ENCODE data around the gene CCDC116.

CCDC116 gene

DNA sequence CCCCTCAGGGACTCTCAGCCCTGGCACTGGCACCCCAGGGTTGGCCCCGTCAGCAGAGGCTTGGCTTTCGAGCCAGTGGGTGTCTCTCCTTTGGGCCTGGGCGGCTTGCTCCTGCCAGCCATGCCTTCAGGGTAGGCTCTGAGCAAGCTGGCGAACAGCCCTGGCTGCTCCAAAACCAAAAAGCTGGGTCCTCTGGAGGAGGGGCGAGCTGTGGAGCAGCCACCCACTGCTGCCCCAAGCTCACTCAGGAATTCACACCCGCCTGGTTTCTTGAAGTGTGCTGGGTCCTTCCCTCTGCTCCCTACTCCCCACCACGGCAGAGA is 9.0 kb upstream of the CCDC116 start:
- H3K9ac ChIP-seq (ENCODE audit: low read depth in 1 of 2, low read length in 2 of 2): no peak overlapping the region
- no peaks in the 10 kb centered on the region for H3K27me3 ChIP-seq (ENCODE audit: control insufficient read depth in 2 of 2, insufficient read depth in 2 of 2, low read length in 2 of 2)
- H3K9me3 ChIP-seq (ENCODE audit: control insufficient read depth in 2 of 2, low read length in 2 of 2): no peaks in the 10 kb centered on the region
- peaks cover 4 to 5% of the 10 kb centered on the region in 2 donors for H3K4me1 ChIP-seq (ENCODE audit: control insufficient read depth in 2 of 2, insufficient read depth in 2 of 2, low read length in 2 of 2)
- peaks cover 25 to 39% of the 10 kb centered on the region in 2 donors for H3K36me3 ChIP-seq (ENCODE audit: control insufficient read depth in 2 of 2, insufficient read depth in 2 of 2, low read length in 2 of 2)
- no peak overlapping the region for H3K27ac ChIP-seq (ENCODE audit: low read depth in 2 of 2, low read length in 2 of 2)
- no peak overlapping the region for H3K4me3 ChIP-seq (ENCODE audit: low read length in 2 of 2)

DNA sequence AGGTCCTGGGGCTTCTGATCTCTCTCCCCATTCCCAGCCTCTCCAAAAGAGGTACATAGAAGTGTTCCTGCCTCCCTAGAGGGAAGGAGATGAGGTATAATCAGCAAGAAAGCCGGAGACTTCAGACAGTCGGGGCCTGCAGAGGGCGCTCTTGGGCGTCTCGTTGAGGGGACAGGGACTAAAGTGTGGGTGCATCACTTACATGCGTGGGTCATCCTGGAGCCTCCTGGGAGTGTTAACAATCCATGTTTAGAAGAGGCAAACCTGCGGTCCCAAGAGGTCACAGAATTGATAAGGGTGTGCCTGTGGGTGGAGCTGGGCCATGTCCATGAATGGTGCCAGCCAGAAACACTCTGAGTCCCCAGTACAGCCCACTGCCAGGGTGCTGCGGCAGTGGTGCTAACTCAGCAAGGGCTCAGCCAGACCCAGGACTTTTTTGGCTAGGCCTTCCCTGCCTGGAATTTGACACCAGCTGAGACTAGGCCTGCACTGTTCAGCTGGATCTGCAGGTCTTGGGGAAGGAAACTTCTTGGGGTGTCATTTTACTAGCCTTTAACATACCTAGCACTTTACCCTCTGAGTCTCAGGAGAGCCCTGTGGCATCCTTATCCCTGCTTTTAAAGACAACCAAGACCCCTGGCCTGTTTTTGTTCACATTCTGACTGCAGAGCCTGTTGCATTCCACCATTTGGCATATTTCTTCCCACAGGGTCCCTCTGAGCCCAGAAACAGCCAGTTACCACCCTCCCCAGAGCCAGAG is 8.3 kb upstream of the CCDC116 start:
- H3K4me3 ChIP-seq (ENCODE audit: low read length in 2 of 2): no peak overlapping the region
- H3K27ac ChIP-seq (ENCODE audit: low read depth in 2 of 2, low read length in 2 of 2): no peak overlapping the region
- H3K4me1 ChIP-seq (ENCODE audit: control insufficient read depth in 2 of 2, insufficient read depth in 2 of 2, low read length in 2 of 2): peaks cover 8 to 9% of the 10 kb centered on the region in 2 donors
- H3K9ac ChIP-seq (ENCODE audit: low read depth in 1 of 2, low read length in 2 of 2): no peak overlapping the region
- H3K27me3 ChIP-seq (ENCODE audit: control insufficient read depth in 2 of 2, insufficient read depth in 2 of 2, low read length in 2 of 2): no peaks in the 10 kb centered on the region
- H3K9me3 ChIP-seq (ENCODE audit: control insufficient read depth in 2 of 2, low read length in 2 of 2): no peaks in the 10 kb centered on the region
- peaks cover 25 to 33% of the 10 kb centered on the region in 2 donors for H3K36me3 ChIP-seq (ENCODE audit: control insufficient read depth in 2 of 2, insufficient read depth in 2 of 2, low read length in 2 of 2)

DNA sequence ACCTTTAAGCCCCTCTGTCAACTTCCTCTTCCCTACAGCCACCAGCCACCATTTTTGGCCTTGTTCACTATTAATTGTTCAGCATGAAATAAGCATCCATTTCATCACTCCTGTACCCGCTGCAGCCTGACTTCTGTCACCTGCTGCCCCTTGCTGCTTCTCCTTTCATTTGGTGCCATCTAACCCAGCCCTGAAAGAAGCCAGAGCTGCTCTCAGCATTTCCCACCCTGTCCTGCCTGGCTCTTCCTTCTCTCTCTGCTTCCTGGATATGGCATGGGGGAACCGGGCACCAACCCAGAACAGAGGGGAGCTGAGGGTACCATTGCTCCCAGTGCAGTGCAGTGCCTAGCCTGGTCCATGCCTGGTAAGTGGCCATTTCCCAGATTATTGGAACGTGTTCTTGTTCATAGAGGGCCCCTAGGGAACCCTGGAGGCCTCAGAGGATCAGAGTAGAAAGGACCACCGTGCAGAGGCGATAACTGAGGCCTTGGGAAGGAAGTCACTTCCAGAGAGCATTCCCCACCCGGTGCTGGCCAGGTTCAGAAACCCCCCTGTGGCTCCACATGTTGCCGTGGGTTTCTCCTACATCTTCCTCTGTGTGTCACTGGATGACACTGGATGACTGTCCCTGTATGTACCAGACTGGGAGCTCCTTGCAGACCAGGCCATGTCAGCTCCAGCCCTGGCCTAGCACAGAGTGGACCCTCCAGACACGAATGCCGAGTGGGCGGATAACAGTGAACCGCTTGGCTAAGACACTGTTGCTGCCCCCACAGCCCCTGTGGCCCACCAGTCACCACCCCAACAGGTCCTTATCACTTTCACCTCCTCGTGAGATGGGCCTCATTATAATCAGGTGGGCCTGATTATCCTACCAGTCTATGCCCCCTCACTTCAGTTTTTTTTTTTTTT is 7.4 kb upstream of the CCDC116 start:
- H3K4me3 ChIP-seq (ENCODE audit: low read length in 2 of 2): no peak overlapping the region
- H3K4me1 ChIP-seq (ENCODE audit: control insufficient read depth in 2 of 2, insufficient read depth in 2 of 2, low read length in 2 of 2): peaks cover 8 to 9% of the 10 kb centered on the region in 2 donors
- no peaks in the 10 kb centered on the region for H3K9me3 ChIP-seq (ENCODE audit: control insufficient read depth in 2 of 2, low read length in 2 of 2)
- H3K9ac ChIP-seq (ENCODE audit: low read depth in 1 of 2, low read length in 2 of 2): no peak overlapping the region
- no peak overlapping the region for H3K27ac ChIP-seq (ENCODE audit: low read depth in 2 of 2, low read length in 2 of 2)
- no peaks in the 10 kb centered on the region for H3K27me3 ChIP-seq (ENCODE audit: control insufficient read depth in 2 of 2, insufficient read depth in 2 of 2, low read length in 2 of 2)
- H3K36me3 ChIP-seq (ENCODE audit: control insufficient read depth in 2 of 2, insufficient read depth in 2 of 2, low read length in 2 of 2): peaks cover 24 to 32% of the 10 kb centered on the region in 2 donors

DNA sequence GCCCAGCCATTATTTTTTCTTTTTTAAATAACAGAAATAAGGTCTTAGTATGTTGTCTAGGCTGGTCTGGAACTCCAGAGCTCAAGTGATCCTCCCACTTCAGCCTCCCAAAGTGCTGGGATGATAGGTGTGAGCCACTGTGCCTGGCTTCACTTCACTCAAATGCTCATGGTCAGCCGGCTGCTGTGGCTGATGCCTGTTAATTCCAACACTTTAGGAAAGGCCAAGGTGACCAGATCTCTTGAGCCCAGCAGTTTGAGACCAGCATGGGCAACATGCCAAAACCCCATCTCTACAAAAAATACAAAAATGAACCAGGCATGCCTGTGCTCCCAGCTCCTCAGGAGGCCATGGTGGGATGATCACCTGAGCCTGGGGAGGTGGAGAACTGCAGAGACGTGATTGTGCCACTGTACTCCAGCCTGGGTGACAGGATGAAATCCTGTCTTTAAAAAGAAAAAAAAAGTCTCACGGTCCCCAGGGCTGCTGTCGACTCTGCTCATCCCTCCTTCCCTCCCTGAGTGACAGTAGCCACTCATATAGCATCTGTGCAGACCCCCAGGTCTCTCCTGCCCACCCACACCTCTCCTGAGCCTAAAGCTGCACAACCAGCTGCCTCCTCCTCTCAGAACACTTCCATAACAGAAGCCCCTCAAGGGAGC is 6.4 kb upstream of the CCDC116 start:
- no peak overlapping the region for H3K27ac ChIP-seq (ENCODE audit: low read depth in 2 of 2, low read length in 2 of 2)
- H3K36me3 ChIP-seq (ENCODE audit: control insufficient read depth in 2 of 2, insufficient read depth in 2 of 2, low read length in 2 of 2): peaks cover 18 to 26% of the 10 kb centered on the region in 2 donors

DNA sequence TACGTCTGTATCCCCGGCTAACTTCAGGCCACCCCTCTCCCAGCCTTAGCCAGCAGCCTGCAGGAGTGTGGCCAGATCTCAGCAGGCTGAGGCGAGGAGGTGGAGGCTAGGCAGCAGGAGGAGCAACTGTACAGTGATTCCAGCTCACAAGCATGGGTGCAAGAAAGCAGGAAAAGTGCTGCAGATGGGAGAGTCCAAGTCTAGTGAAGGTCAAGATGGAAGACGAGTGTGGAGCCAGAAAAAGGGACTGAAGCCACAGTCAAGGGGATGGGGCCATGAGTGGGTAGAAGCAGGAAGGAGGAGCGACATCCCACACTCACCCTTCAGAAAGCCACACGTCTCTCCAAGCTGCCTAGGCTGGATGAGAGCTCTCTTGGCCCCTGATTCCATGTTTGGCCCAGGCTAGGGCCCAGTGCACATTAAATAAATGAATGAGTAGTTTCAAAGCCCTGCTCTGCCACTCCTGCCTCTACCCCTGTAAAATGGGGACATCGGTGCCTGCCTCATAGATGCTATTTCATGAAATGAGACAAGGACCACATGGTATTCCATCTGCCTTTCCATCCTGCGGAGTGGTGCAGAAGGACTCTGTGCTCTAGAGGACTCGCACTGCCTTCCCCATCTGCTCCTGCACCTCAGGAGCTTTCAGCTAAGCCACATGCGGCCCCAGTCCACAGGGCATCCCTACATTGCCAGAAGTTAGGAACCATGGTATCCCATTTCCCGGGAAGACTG is 5.7 kb upstream of the CCDC116 start:
- Histone ChIP-seq H3K36me3 (ENCODE audit: control insufficient read depth in 2 of 2, insufficient read depth in 2 of 2, low read length in 2 of 2) (peaks cover 18 to 26% of the 10 kb centered on the region in 2 donors), H3K27me3 (ENCODE audit: control insufficient read depth in 2 of 2, insufficient read depth in 2 of 2, low read length in 2 of 2) (no peaks in the 10 kb centered on the region), H3K27ac (ENCODE audit: low read depth in 2 of 2, low read length in 2 of 2) (no peak overlapping the region), H3K4me1 (ENCODE audit: control insufficient read depth in 2 of 2, insufficient read depth in 2 of 2, low read length in 2 of 2) (peaks cover 5 to 9% of the 10 kb centered on the region in 2 donors), H3K4me3 (ENCODE audit: low read length in 2 of 2) (no peak overlapping the region), H3K9me3 (ENCODE audit: control insufficient read depth in 2 of 2, low read length in 2 of 2) (no peaks in the 10 kb centered on the region), H3K9ac (ENCODE audit: low read depth in 1 of 2, low read length in 2 of 2) (no peak overlapping the region)

More for the DNA sequence above, 6.4 kb upstream of the CCDC116 start:
- no peaks in the 10 kb centered on the region for H3K9me3 ChIP-seq (ENCODE audit: control insufficient read depth in 2 of 2, low read length in 2 of 2)
- no peaks in the 10 kb centered on the region for H3K27me3 ChIP-seq (ENCODE audit: control insufficient read depth in 2 of 2, insufficient read depth in 2 of 2, low read length in 2 of 2)
- peaks cover 7 to 9% of the 10 kb centered on the region in 2 donors for H3K4me1 ChIP-seq (ENCODE audit: control insufficient read depth in 2 of 2, insufficient read depth in 2 of 2, low read length in 2 of 2)
- H3K9ac ChIP-seq (ENCODE audit: low read depth in 1 of 2, low read length in 2 of 2): no peak overlapping the region
- H3K4me3 ChIP-seq (ENCODE audit: low read length in 2 of 2): no peak overlapping the region

DNA sequence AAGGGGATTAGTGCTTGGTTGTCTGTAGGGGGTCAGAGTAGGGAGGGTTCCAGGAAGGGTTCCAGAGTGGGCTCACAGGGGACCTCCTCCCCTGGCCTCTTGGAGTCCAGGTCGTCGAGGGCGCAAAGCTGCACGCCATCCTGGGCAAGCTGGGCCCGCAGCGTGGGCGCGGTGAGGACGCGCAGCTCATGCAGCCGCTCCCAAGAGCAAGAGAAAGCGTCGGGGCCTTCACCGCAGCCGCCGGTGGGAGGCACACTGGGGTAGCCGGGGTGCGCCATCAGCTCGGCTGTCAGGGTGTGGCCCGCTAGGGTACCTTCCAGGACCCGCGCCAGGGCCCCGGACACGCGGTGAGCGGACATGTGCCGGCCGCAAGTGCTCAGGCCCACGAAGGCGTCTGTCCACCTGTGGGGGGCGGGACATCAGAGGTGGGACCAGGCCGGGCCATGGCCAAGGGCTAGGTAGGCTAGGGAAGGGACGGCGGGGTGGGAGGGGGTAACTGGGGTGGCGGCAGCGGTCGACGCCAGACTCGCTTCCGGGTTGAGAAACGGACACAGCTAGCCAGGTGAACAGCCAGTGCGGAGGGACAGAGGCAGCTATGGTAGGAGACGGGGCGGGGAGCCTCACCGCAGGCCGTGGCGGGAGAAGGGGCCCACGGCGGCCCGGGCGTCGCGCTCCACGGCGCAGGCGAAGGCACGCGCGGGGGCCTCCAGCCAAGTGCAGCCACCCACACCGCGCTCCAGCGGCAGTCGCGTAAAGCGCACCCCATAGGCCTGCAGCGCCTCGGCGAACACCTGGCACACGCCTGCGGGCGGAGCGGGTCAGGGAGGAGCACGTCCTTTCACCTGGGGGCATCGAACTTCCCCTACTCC is 3.9 kb upstream of the CCDC116 start:
- Histone ChIP-seq H3K4me1 (ENCODE audit: control insufficient read depth in 2 of 2, insufficient read depth in 2 of 2, low read length in 2 of 2) (peaks cover 5 to 9% of the 10 kb centered on the region in 2 donors), H3K36me3 (ENCODE audit: control insufficient read depth in 2 of 2, insufficient read depth in 2 of 2, low read length in 2 of 2) (peaks cover 5 to 20% of the 10 kb centered on the region in 2 donors), H3K9me3 (ENCODE audit: control insufficient read depth in 2 of 2, low read length in 2 of 2) (no peaks in the 10 kb centered on the region), H3K9ac (ENCODE audit: low read depth in 1 of 2, low read length in 2 of 2) (peak overlapping the region in 1 of 2 donors; percentile 90), H3K27ac (ENCODE audit: low read depth in 2 of 2, low read length in 2 of 2) (peak overlapping the region in 1 of 2 donors; percentile 86), H3K4me3 (ENCODE audit: low read length in 2 of 2) (peak overlapping the region; percentile 79 to 89), H3K27me3 (ENCODE audit: control insufficient read depth in 2 of 2, insufficient read depth in 2 of 2, low read length in 2 of 2) (no peaks in the 10 kb centered on the region)

DNA sequence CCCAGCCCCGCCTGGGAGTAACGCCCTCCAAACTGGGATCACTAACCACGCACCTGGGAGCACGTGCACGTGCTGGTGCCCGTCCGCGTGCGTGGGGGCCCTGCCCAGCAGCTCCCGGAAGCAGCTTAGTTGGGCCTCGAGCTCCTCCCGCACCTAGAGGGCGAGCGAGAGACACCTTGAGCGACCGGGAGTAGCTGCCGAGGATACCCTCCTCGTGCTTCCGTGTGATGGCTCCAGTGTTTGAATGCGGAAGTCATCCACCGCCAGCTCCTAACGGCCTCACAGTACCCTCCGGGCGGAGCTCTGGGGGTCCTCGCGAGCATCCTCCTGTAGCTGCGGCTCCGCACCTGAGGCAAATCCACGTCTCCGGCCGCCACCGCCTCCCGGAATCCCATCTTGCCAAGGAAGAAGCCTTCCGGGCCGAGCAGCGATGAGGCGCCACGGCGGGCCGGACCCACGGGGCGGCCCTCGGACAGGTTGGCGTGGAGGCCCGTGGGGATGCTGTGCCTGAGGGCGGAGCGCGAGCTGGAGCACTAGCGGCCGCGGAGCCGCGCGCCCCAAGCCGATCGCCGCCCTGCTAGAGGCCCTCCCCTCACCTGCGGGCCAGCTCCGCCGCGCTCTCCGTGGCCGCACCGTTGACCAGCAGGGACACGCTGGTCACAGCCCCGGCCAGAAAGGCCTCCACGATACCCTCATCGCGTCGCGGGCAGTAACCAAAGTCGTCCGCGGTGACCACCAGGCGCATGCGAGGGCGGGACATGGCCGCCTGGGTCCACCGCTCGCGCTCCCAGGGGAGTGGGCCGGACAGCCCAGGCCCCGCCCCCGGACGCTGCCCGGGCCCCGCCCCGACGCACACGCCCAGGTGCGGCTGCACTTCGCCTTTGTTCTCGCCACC is 3.1 kb upstream of the CCDC116 start, which contains the start of gene YDJC:
Gene YDJC, minus strand, starts transcription at position 768 of the 895 bp plus-strand sequence. Its CDS starts 8 bp downstream, at position 760.
- Histone ChIP-seq H3K36me3 (ENCODE audit: control insufficient read depth in 2 of 2, insufficient read depth in 2 of 2, low read length in 2 of 2) (peaks cover 2 to 15% of the 10 kb centered on the region in 2 donors), H3K27me3 (ENCODE audit: control insufficient read depth in 2 of 2, insufficient read depth in 2 of 2, low read length in 2 of 2) (no peaks in the 10 kb centered on the region), H3K9ac (ENCODE audit: low read depth in 1 of 2, low read length in 2 of 2) (peak within 1 kb of the TSS; percentile 72 to 90), H3K4me1 (ENCODE audit: control insufficient read depth in 2 of 2, insufficient read depth in 2 of 2, low read length in 2 of 2) (peaks cover 5 to 9% of the 10 kb centered on the region in 2 donors), H3K9me3 (ENCODE audit: control insufficient read depth in 2 of 2, low read length in 2 of 2) (no peaks in the 10 kb centered on the region), H3K4me3 (ENCODE audit: low read length in 2 of 2) (peak within 1 kb of the TSS; percentile 79 to 89), H3K27ac (ENCODE audit: low read depth in 2 of 2, low read length in 2 of 2) (peak within 1 kb of the TSS; percentile 81 to 86)

DNA sequence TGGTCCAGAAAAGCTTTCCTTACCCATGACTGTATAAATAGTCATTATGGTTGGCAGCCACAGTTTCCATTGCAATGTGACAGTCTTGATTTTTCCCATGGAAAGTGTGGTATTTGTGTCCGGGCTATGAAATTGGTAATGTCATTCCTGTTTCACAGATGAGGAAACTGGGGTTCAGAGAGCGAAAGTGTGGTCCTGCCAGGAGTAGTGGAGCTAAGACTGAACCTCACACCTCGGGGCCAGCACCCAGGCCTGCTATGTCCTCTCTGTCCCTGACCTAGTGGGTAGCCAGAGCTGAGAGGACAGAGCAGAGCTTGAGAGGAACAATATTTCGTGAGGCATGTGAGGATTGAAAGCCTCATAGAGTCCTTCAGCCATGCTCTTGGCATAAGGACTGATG is 1.5 kb upstream of the CCDC116 start:
- peaks cover 5 to 9% of the 10 kb centered on the region in 2 donors for H3K4me1 ChIP-seq (ENCODE audit: control insufficient read depth in 2 of 2, insufficient read depth in 2 of 2, low read length in 2 of 2)
- no peak overlapping the region for H3K27ac ChIP-seq (ENCODE audit: low read depth in 2 of 2, low read length in 2 of 2)
- H3K36me3 ChIP-seq (ENCODE audit: control insufficient read depth in 2 of 2, insufficient read depth in 2 of 2, low read length in 2 of 2): peaks cover 2 to 14% of the 10 kb centered on the region in 2 donors
- no peaks in the 10 kb centered on the region for H3K27me3 ChIP-seq (ENCODE audit: control insufficient read depth in 2 of 2, insufficient read depth in 2 of 2, low read length in 2 of 2)
- no peak overlapping the region for H3K4me3 ChIP-seq (ENCODE audit: low read length in 2 of 2)
- no peak overlapping the region for H3K9ac ChIP-seq (ENCODE audit: low read depth in 1 of 2, low read length in 2 of 2)
- no peaks in the 10 kb centered on the region for H3K9me3 ChIP-seq (ENCODE audit: control insufficient read depth in 2 of 2, low read length in 2 of 2)

All from mucosa of rectum (tissue), 2 donors.